WI38 (cell line): ENCODE measurements around the gene SEL1L3.

Source experiments
- H3K4me3 ChIP-seq: 2 replicates; pipeline ENCODE4 v1.5.1; 2011; ENCODE audit warnings: low read depth, mild to moderate bottlenecking, control low read depth, low read length
- TF ChIP-seq, protein P1 (sequence below): IDR thresholded peaks from 2 replicates; pipeline ENCODE4 v1.5.1; 2012; ENCODE audit warnings: low read depth, mild to moderate bottlenecking, control low read depth, low read length

Gene SEL1L3

DNA sequence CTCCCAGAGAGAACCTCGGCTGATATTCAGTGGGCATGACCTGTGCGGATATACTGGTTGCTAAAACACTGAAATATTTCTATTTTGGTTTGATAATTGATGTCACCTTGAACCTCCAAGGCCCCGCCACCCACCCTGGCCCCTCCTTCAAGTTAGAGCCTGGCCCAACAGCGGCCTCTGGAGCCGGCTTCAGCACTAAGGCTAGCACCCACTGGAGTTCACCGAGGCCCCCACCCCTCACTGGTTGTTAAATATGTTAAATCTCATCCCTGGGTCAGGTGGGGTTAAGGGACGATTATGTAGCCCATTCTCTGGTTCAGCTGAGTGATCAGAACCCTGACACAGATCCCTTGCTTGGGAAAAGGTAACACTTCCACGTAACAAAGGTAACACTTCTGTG is 24.3 kb downstream of the SEL1L3 start:
- no peak overlapping the region for H3K4me3 ChIP-seq
- TF ChIP-seq, protein P1, sequence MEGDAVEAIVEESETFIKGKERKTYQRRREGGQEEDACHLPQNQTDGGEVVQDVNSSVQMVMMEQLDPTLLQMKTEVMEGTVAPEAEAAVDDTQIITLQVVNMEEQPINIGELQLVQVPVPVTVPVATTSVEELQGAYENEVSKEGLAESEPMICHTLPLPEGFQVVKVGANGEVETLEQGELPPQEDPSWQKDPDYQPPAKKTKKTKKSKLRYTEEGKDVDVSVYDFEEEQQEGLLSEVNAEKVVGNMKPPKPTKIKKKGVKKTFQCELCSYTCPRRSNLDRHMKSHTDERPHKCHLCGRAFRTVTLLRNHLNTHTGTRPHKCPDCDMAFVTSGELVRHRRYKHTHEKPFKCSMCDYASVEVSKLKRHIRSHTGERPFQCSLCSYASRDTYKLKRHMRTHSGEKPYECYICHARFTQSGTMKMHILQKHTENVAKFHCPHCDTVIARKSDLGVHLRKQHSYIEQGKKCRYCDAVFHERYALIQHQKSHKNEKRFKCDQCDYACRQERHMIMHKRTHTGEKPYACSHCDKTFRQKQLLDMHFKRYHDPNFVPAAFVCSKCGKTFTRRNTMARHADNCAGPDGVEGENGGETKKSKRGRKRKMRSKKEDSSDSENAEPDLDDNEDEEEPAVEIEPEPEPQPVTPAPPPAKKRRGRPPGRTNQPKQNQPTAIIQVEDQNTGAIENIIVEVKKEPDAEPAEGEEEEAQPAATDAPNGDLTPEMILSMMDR = no peak

DNA sequence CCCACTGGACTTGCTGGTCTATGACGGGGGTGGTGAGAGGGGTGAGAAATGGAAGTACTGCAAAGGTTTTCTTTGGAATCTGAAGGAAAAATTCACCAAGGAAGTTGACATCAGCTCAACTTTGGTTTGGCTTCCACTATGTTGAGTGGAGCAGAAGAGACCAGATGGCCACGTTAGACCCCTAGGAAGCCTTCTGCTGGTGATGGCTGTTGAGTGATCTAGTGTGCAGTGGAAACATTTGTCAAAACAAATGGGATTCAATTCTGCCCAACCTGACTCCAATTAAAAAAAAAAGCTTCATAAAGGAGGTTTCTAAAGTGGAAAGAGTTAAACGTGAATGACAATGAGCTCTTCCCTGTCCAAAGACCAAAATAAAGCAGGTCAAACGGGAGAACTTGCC is 25.7 kb downstream of the SEL1L3 start:
- TF ChIP-seq, protein P1 = no peak

DNA sequence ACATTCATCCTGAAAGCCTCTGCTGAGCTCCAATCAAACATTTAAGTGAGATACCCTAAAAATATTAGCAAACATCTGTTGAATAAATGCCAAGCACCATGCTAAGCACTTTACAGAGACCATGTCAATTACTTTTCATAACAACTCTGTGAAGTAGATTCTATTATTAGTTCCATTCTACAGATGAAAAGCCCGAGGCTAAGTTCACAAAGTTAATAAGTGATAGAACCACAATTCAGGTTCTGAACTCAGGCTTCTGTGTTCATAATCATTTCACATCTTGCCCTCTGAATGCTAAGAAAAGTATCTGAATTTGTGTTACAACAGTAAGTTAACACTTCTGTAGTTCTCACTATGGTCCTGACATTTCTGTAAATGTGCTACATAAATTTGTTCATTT is 27.4 kb downstream of the SEL1L3 start:
- TF ChIP-seq, protein P1 = no peak
- H3K4me3 ChIP-seq = no peak overlapping the region

More for the DNA sequence above, 25.7 kb downstream of the SEL1L3 start:
- no peak overlapping the region for H3K4me3 ChIP-seq

DNA sequence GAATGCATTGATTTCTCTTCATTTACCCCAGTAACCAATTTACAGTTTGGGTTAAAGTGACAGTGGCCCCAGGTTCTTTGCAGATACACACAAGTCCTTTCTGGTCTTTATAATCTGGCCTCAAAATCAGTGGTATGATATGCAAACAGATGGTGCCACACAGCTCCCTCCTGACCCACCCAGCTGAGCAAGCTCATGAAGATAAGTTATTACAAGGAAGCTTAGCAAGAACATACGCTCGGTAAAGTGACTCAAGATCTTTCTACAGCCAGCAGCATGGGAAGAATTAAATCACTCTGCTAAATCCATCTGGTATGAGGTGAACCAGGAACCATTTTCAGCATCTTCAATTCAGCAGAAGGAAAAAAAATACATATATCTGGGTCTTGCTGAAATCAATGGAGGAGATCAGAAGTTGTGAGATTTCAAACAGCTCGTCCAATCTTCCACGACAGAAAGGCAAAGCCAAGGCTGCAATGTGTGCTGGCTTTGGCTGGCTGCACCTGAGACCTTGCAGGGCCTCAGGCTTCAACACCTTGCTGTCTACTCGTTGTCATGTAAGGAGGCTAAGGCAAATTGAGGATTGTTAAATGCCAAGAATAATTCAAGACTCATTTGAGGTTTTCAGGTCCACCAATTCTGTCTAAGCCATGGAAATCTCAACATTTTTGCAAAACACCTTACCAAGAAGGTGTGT is 28.2 kb downstream of the SEL1L3 start:
- TF ChIP-seq, protein P1 = no peak
- no peak overlapping the region for H3K4me3 ChIP-seq

DNA sequence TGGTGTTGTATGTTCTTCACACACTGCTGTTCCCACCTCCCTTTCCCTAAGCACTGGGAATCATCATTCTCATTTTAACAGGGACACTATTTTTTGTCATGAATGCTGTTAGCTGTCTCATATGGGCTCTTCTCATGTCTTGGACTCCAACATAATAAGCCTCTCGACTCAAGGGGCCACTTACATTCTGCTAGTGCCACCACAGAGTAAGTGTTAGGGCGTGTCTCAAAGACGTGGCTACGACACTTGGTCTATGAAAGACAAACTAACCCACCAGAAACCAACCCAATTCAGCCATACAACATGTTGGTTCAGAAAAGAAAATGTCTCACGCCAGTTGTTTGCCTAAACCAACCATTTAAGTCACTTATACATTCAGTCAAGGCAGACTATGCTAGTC is 32.2 kb downstream of the SEL1L3 start:
- TF ChIP-seq, protein P1 = no peak
- no peak overlapping the region for H3K4me3 ChIP-seq

DNA sequence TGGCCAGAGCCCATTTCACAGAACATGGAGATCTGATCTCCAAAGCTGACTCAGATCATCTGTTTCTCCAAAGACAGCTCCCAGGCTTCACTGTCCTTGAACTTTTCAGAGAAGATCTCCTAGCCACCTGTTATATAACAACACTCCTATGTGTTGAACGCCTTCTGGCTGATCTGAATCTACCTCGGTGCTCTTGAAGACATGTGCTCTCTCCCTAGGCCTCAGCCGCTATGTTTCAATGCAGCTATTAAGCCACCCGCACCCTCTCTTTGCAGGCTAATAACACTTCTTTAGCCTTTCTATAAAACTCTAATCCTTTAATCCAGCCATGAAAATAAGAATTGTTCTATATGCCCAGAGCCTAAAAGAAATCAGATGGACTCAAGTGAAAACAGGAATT is 34.9 kb downstream of the SEL1L3 start:
- TF ChIP-seq, protein P1 = no peak

DNA sequence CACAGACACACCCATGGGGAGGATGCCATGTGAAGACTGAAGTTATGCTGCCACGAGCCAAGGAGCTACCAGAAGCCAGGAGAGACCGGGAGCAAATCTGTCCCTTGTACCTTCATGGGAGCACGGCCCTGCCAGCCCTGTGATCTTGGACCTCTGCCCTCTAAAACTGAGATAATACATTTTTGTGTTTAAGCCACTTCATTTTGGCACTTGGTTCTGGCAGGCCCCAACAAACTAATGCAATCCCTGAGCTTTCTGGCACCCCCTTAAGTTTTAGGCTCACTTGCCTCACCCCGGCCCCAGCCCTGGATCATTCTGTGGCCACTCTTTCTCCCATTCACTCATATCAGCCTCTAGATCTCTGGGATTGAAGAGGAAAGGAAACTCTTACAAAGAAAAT is 35.4 kb downstream of the SEL1L3 start:
- TF ChIP-seq, protein P1 = no peak
- no peak overlapping the region for H3K4me3 ChIP-seq

More for the DNA sequence above, 34.9 kb downstream of the SEL1L3 start:
- H3K4me3 ChIP-seq = no peak overlapping the region
